OCI-LY3 (cell line): Measurements from ENCODE around the gene RNF34.
"Not testable (repeated sequence)": the region's sequence is repeated elsewhere in the genome, so short reads cannot be mapped to it uniquely, and the experiment has no call there.

ENCODE experiments used
- H2AFZ ChIP-seq: fragments of 200-600, 300-600 bp; shearing (Covaris generic); 2 replicates; pipeline ENCODE4 v1.6.0; 2014; ENCODE audit warnings: antibody characterized with exemption, low read depth, low read length
- H3K27ac ChIP-seq: fragments of 200-600, 300-600 bp; sonication (generic); 2 replicates; pipeline ENCODE4 v1.5.1; 2014; ENCODE audit warnings: mild to moderate bottlenecking, low read length, moderate library complexity, mixed read lengths
- H3K27me3 ChIP-seq: fragments of 200-600, 300-600 bp; sonication (generic); 2 replicates; pipeline ENCODE4 v1.6.1; 2014; ENCODE audit warnings: low read depth, low read length, mixed read lengths
- H3K36me3 ChIP-seq: fragments of 200-600, 300-600 bp; sonication (generic); replicated peaks from 2 replicates; pipeline ENCODE3; 2014; ENCODE audit warnings: low read depth, low read length, mixed read lengths
- H3K4me1 ChIP-seq: fragments of 300-600, 200-600 bp; sonication (generic); 2 replicates; pipeline ENCODE4 v1.6.1; 2014; ENCODE audit warnings: low read length, mixed read lengths
- H3K4me2 ChIP-seq: fragments of 200-600, 300-600 bp; sonication (generic); 2 replicates; pipeline ENCODE4 v1.6.1; 2014; ENCODE audit warnings: low read length, mixed read lengths
- H3K4me3 ChIP-seq: fragments of 300-600, 200-600 bp; sonication (generic); 2 replicates; pipeline ENCODE4 v1.5.1; 2014; ENCODE audit warnings: antibody characterized with exemption, mild to moderate bottlenecking, low read length, moderate library complexity
- H3K79me2 ChIP-seq: fragments of 300-600, 200-600 bp; shearing (Covaris generic); 2 replicates; pipeline ENCODE4 v1.6.1; 2014; ENCODE audit warnings: mild to moderate bottlenecking, low read length, mixed read lengths
- H3K9ac ChIP-seq: fragments of 300-600, 200-600 bp; shearing (Covaris generic); 2 replicates; pipeline ENCODE4 v1.6.0; 2014; ENCODE audit warnings: mild to moderate bottlenecking, low read length, moderate library complexity
- H3K9me3 ChIP-seq: fragments of 200-600, 300-600 bp; shearing (Covaris generic); 2 replicates; pipeline ENCODE4 v1.6.1; 2014; ENCODE audit warnings: low read length, mixed read lengths; ENCODE audit not compliant: insufficient read depth
- H4K20me1 ChIP-seq: fragments of 200-600, 300-600 bp; sonication (generic); 2 replicates; pipeline ENCODE4 v1.6.1; 2016; ENCODE audit warnings: low read length, mixed read lengths; ENCODE audit not compliant: insufficient read depth
- EZH2phosphoT487 ChIP-seq: fragments of 200-600 bp; shearing (Covaris generic); IDR thresholded peaks from 2 replicates; pipeline ENCODE4 v1.6.1; 2018; ENCODE audit warnings: antibody characterized with exemption, mixed run types, low read depth
- TF ChIP-seq, protein P1 (sequence below): fragments of 200-600, 300-600 bp; sonication (generic); IDR thresholded peaks from 2 replicates; pipeline ENCODE4 v1.5.1; 2014; ENCODE audit warnings: antibody characterized with exemption, low read length, low read depth

Gene RNF34

DNA sequence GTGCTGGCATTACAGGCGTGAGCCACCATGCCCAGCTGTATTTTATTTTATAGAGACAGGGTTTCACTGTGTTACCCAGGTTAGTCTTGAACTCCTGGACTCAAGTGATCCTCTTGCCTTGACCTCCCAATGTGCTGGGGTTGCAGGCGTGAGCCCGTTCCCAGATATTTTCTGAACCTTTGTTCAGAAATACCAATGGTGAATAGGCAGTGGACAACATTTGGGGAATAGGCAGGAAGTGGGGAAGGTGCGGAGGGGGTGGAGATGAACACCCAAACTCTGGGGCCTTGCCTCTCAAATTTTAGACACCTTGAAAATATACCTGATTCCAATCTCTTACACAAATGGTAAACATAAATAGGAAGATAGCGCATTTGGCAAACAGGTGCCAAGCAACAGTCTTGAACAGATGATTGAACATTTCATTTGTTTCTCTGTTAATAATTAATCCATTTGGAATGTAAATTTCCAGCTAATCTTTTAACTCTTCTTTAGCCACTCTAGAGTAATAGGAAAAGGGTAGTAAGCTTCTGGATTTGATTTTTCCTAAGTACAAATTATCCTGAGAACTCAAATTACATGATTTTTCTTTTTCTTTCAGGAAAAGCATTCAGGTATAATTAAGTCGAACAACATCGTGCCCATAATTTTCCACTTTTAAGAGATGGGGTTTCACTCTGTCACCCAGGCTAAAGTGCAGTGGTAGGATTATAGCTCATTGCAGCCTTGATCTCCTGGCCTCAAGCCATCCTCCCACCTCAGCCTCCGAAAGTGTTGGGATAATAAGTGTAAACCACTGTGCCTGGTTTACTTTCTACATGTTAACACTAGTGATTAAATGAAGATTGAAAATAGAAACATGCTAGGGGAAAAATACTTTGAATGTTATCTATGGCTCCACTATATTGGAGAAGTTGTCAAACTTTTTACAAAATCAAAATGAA, 22.9 kb upstream of the RNF34 start:
- Histone ChIP-seq H2AFZ (no peak overlapping the region), H3K36me3 (no peaks in the 10 kb centered on the region), H3K4me3 (no peak overlapping the region), H3K4me2 (no peak overlapping the region), H3K27ac (no peak overlapping the region), H3K79me2 (no peaks in the 10 kb centered on the region), H3K9me3 (no peaks in the 10 kb centered on the region), H3K27me3 (peaks cover 4% of the 10 kb centered on the region; the same call in 1 of the 2 replicates), H3K4me1 (no peaks in the 10 kb centered on the region), H3K9ac (no peak overlapping the region), H4K20me1 (no peaks in the 10 kb centered on the region)
- TF ChIP-seq EZH2phosphoT487: no peak
- TF ChIP-seq, protein P1, sequence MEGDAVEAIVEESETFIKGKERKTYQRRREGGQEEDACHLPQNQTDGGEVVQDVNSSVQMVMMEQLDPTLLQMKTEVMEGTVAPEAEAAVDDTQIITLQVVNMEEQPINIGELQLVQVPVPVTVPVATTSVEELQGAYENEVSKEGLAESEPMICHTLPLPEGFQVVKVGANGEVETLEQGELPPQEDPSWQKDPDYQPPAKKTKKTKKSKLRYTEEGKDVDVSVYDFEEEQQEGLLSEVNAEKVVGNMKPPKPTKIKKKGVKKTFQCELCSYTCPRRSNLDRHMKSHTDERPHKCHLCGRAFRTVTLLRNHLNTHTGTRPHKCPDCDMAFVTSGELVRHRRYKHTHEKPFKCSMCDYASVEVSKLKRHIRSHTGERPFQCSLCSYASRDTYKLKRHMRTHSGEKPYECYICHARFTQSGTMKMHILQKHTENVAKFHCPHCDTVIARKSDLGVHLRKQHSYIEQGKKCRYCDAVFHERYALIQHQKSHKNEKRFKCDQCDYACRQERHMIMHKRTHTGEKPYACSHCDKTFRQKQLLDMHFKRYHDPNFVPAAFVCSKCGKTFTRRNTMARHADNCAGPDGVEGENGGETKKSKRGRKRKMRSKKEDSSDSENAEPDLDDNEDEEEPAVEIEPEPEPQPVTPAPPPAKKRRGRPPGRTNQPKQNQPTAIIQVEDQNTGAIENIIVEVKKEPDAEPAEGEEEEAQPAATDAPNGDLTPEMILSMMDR: no peak

DNA sequence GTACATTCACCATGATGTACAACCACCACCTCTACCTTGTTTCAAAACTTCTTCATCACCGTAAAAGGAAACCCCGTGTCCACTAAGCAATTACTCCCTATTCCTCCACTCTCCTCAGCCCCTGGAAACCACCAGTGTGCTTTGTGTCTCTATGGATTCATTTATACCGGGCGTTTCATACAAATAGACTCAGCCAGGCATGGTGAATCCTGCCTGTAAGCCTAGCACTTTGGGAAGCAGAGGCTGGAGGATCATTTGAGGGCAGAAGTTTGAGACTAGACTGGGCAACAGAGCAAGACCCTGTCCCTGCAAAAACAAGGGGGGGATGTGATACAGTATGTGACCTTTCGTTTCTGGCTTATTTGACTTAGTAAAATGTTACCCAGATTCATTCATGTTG, 21.2 kb upstream of the RNF34 start:
- H3K27ac ChIP-seq: no peak overlapping the region
- H3K79me2 ChIP-seq: no peaks in the 10 kb centered on the region
- no peak overlapping the region for H3K4me3 ChIP-seq
- no peaks in the 10 kb centered on the region for H3K4me1 ChIP-seq
- no peak for TF ChIP-seq EZH2phosphoT487
- TF ChIP-seq, protein P1: no peak
- H3K4me2 ChIP-seq: no peak overlapping the region
- H3K9ac ChIP-seq: no peak overlapping the region
- no peaks in the 10 kb centered on the region for H4K20me1 ChIP-seq
- no peak overlapping the region for H2AFZ ChIP-seq
- peaks cover 4% of the 10 kb centered on the region; the same call in 1 of the 2 replicates for H3K27me3 ChIP-seq
- H3K36me3 ChIP-seq: no peaks in the 10 kb centered on the region
- no peaks in the 10 kb centered on the region for H3K9me3 ChIP-seq

DNA sequence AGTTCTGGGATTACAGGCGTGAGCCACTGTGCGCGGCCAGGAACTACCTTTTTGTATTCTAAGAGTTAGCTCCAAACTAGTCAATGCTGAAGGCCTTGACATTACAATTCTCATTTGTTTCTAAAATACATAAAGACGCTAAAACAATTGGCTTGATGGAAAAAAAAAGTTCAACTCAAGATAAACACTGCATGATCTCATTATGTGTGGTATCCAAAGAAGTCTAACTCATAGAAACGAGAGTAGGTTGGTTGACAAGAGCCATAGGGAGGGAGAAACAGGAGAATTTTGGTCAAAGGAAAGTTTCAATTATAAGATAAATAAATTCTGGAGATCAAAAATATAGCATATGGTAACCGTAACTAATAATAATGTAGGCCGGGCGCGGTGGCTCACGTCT, 20.0 kb upstream of the RNF34 start:
- Histone ChIP-seq H2AFZ (no peak overlapping the region), H3K79me2 (no peaks in the 10 kb centered on the region), H3K27me3 (peaks cover 4% of the 10 kb centered on the region; the same call in 1 of the 2 replicates), H3K4me1 (no peaks in the 10 kb centered on the region), H3K27ac (no peak overlapping the region), H3K9ac (no peak overlapping the region), H3K4me3 (no peak overlapping the region), H3K9me3 (no peaks in the 10 kb centered on the region), H3K4me2 (no peak overlapping the region), H4K20me1 (no peaks in the 10 kb centered on the region), H3K36me3 (no peaks in the 10 kb centered on the region)
- TF ChIP-seq, protein P1: no peak
- TF ChIP-seq EZH2phosphoT487: no peak

DNA sequence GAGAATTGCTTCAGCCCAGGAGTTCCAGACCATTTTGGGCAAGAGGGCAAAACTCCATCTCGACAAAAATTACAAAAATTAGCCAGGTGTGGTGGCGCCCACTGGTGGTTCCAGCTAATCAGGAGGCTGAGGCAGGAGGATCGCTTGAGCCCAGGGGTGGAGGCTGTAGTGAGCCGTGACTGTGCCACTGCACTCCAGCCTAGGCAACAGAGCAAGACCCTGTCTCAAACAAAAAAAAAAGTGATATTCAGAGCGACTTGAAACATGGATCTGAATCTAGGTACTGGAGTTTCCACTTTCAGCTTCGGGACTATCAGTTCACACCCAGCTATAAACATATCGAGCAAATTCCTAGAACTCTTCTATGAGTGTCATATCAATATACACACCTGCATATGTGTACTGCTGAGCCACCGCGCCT, 16.3 kb upstream of the RNF34 start:
- H3K27ac ChIP-seq: no peak overlapping the region
- no peaks in the 10 kb centered on the region for H3K36me3 ChIP-seq
- no peak overlapping the region for H3K4me2 ChIP-seq
- no peaks in the 10 kb centered on the region for H3K4me1 ChIP-seq
- H3K9ac ChIP-seq: no peak overlapping the region
- no peaks in the 10 kb centered on the region for H4K20me1 ChIP-seq
- H3K79me2 ChIP-seq: no peaks in the 10 kb centered on the region
- H3K9me3 ChIP-seq: no peaks in the 10 kb centered on the region
- no peak overlapping the region for H3K4me3 ChIP-seq
- no peak overlapping the region for H2AFZ ChIP-seq
- peaks cover 4% of the 10 kb centered on the region; the same call in 1 of the 2 replicates for H3K27me3 ChIP-seq
- TF ChIP-seq EZH2phosphoT487: no peak
- TF ChIP-seq, protein P1: peak; percentile 17; the same call in 1 of the 2 replicates

DNA sequence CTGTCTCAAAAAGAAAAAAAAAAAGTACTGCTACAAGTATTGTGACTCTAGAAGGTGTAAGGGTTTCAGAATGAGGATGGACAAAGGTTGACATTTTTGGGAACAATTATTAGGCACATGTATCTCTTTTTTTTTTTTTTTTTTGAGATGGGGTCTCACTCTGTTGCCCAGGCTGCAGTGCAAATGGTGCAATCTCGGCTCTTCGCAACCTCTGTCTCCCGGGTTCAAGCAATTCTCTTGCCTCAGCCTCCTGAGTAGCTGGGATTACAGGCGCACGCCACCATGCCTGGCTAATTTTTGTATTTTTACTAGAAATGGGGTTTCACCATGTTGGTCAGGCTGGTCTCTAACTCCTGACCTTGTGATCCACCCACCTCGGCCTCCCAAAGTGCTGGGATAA, 15.0 kb upstream of the RNF34 start:
- H3K27me3 ChIP-seq, H3K9ac ChIP-seq: not testable (repeated sequence)

More for the DNA sequence above, 15.0 kb upstream of the RNF34 start:
- H3K36me3 ChIP-seq, H3K4me2 ChIP-seq, H3K4me3 ChIP-seq, H3K79me2 ChIP-seq, H3K27ac ChIP-seq, H3K9me3 ChIP-seq, H4K20me1 ChIP-seq, H3K4me1 ChIP-seq, H2AFZ ChIP-seq: not testable (repeated sequence)
